Neutrophil (primary cell): Measurements from ENCODE around the gene SDR9C7.
"Not testable (repeated sequence)": the region's sequence is repeated elsewhere in the genome, so short reads cannot be mapped to it uniquely, and the experiment has no call there.

Source experiments
- H3K27ac ChIP-seq: fragments of 200-600 bp; sonication (generic); 2 replicates; pipeline ENCODE4 v1.5.1; 2016; ENCODE audit warnings: mild to moderate bottlenecking, moderate library complexity
- H3K27me3 ChIP-seq: fragments of 200-600 bp; sonication (generic); 2 replicates; pipeline ENCODE4 v1.6.0; 2016; ENCODE audit warnings: mild to moderate bottlenecking
- H3K36me3 ChIP-seq: fragments of 200-600 bp; sonication (generic); 2 replicates; pipeline ENCODE4 v1.5.1; 2017
- H3K4me1 ChIP-seq, 2 experiments: fragments of 200-600 bp in 1 of 2; sonication (generic) in 1 of 2; 1 replicate in 1 of 2; 2 replicates in 1 of 2; pipeline versions ENCODE4 v1.5.1 to v1.6.1; 2013 to 2016; ENCODE audit warnings: low read depth in 1 of 2, low read length in 1 of 2, mild to moderate bottlenecking in 1 of 2, moderate library complexity in 1 of 2; ENCODE audit not compliant: control insufficient read depth in 1 of 2, insufficient read depth in 1 of 2
- H3K4me3 ChIP-seq, 2 experiments: fragments of 200-600 bp in 1 of 2; sonication (generic) in 1 of 2; 1 replicate in 1 of 2; 2 replicates in 1 of 2; pipeline ENCODE4 v1.5.1; 2013 to 2016; ENCODE audit warnings: low read depth in 1 of 2, low read length in 1 of 2, mild to moderate bottlenecking in 1 of 2, moderate library complexity in 1 of 2
- H3K9me3 ChIP-seq: fragments of 200-600 bp; sonication (generic); 2 replicates; pipeline ENCODE4 v1.5.1; 2016
- TF ChIP-seq, protein P1 (sequence below): fragments of 200-600 bp; sonication (generic); IDR thresholded peaks from 2 replicates; pipeline ENCODE4 v1.5.1; 2016; ENCODE audit warnings: antibody characterized with exemption

The SDR9C7 gene

DNA sequence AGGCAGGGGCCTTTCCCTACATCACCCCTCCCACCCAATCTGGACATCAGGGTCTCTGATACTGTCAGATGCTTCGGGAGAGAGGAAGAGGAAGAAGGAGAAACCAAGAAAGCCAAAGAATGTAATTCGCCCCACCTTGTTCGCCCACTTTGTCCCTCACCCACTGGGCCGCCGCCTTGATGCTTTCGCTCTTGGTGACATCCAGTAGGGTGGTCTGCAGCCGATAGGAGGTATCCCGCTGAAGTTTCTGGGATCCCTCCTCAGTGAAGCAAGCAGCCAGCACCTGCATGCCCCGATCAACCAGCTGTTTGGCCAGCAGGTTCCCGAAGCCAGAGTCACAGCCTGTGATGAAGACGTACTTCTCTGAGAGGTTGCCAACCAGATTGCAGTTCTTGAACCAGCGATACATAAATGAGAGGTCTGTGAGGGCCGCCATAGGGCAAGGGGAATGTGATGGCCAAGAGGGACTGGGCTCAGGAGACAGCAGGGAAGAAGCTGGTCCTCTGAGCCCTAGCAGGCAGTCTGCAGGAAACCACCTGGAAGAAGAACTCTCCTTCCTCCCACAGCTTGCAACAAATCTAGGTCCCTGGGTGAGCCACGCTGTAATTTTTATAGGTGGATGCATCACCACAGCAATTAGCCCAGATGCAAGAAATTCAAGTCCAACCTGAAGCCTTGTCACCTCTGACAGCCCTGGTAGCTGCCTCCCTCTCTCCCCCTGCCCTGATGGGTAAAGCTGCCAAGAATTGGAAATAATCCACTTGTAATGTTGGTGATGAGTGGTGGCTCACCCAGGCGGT is at the start of gene SDR9C7:
TSS of gene SDR9C7 (minus strand) at position 583 of the 800 bp plus-strand sequence. CDS start at position 436, 147 bp downstream.
- Histone ChIP-seq H3K4me1 (peaks cover 4 to 15% of the 10 kb centered on the region in 2 experiments), H3K4me3 (no peak within 1 kb of the TSS), H3K27me3 (no peaks in the 10 kb centered on the region), H3K27ac (no peak within 1 kb of the TSS), H3K36me3 (no peaks in the 10 kb centered on the region), H3K9me3 (no peaks in the 10 kb centered on the region)
- TF ChIP-seq, protein P1, sequence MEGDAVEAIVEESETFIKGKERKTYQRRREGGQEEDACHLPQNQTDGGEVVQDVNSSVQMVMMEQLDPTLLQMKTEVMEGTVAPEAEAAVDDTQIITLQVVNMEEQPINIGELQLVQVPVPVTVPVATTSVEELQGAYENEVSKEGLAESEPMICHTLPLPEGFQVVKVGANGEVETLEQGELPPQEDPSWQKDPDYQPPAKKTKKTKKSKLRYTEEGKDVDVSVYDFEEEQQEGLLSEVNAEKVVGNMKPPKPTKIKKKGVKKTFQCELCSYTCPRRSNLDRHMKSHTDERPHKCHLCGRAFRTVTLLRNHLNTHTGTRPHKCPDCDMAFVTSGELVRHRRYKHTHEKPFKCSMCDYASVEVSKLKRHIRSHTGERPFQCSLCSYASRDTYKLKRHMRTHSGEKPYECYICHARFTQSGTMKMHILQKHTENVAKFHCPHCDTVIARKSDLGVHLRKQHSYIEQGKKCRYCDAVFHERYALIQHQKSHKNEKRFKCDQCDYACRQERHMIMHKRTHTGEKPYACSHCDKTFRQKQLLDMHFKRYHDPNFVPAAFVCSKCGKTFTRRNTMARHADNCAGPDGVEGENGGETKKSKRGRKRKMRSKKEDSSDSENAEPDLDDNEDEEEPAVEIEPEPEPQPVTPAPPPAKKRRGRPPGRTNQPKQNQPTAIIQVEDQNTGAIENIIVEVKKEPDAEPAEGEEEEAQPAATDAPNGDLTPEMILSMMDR = no peak

DNA sequence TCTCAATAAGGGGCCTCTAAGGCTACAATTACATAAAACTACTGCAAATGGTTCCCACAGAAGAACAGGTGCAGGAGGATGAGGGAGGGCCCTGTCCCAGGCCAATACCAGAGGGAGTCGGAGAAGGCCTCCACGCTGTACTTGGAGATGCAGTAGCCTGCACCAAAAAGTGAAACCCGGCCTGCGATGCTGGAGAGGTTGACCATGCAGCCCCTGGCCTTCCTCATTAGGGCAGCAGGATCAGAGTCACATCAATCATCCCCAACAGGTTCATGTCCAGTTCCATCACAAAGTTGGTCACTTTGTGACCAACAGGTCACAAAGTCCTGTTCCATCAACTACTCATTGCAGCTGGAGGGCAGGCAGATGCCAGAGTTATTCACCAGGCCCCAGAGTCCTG is 49.2 kb upstream of the SDR9C7 start:
- H3K4me3 ChIP-seq = no peak overlapping the region
- H3K9me3 ChIP-seq = no peaks in the 10 kb centered on the region
- no peak overlapping the region for H3K27ac ChIP-seq
- H3K27me3 ChIP-seq = peaks cover 8% of the 10 kb centered on the region
- peaks cover 8 to 10% of the 10 kb centered on the region in 2 experiments for H3K4me1 ChIP-seq
- TF ChIP-seq, protein P1 = no peak
- no peaks in the 10 kb centered on the region for H3K36me3 ChIP-seq

DNA sequence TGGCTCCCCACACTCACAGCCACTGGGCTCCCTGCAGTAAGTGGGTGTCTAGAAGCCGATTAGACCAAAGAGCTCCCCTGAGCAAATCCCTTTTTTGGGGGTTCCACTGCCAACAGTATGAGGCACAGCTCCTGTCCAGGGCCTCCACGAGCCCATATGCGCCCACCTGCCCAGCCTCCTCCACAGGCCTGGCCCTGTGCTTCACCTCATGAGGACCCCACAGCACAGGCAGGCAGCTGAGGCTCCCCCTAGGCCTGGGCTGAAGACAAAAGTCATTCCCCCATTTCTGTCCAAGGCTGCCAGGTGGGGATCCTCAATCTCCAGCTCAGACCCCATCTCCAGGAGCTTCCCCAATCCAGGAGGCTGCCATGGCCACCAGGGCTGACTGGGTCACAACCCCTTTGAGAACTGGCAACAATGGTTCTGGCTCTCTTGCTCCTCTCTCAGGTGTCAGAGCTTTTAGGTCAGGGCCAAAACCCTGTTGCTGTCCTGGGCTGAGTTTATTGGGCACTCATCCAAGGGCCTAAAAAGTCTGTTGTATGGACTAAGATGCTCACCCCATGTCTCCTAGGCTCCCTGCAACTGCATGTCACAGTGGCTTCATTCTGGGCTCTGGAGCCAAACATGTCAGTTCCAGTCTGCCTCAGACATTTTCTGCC is 48.5 kb upstream of the SDR9C7 start:
- H3K9me3 ChIP-seq, H3K27ac ChIP-seq, H3K27me3 ChIP-seq, H3K4me1 ChIP-seq, H3K4me3 ChIP-seq, H3K36me3 ChIP-seq: not testable (repeated sequence)

DNA sequence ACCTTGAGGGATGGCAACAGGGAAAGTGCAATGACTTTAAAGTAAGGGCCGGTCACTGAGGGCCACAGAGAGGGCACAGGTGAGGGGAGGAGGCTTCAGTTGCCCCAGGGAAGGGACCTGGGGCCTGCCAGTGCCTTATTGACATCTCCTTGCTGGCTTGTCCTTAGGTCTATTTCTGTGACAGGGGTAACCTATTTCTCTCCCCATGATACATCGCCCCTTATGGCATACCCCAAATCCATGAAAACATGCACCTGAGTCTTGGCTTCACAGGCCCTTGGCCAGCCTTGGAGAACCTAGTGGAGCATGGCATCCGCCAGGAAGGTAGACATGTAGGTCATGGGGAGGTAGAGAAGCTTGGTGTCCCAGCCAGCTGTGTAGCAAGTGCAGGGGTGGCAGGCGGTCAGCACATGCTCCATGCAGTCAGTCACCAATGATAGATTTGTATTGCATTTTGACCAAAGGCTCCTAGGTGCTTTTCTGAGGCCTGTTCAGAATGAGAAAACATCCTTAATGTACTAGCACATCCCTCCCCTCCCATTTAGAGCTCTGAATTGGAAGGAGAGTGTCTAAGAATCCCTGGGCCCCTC is 46.8 kb upstream of the SDR9C7 start:
- Histone ChIP-seq H3K27me3 (no peaks in the 10 kb centered on the region), H3K27ac (no peak overlapping the region), H3K36me3 (no peaks in the 10 kb centered on the region), H3K4me1 (no peaks in the 10 kb centered on the region), H3K9me3 (no peaks in the 10 kb centered on the region), H3K4me3 (no peak overlapping the region)
- TF ChIP-seq, protein P1 = no peak

DNA sequence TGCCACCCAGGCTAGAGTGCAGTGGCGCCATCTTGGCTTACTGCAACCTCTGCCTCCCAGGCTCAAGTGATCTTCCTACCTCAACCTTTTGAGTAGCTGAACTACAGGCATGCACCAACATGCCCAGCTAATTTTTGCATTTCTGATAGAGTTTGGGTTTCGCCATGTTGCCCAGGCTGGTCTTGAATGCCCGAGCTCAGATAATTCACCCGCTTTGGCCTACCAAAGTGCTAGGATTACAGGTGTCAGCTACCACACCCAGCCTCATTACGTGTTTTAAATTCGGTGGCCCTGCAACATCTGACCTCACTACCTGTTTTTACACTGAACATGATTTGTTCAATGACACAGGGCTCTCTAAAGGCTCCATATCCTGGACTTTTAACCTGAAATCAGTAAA is 46.1 kb upstream of the SDR9C7 start:
- TF ChIP-seq, protein P1 = no peak
- H3K9me3 ChIP-seq = no peaks in the 10 kb centered on the region
- no peaks in the 10 kb centered on the region for H3K27me3 ChIP-seq
- H3K36me3 ChIP-seq = no peaks in the 10 kb centered on the region
- no peak overlapping the region for H3K4me3 ChIP-seq
- no peak overlapping the region for H3K27ac ChIP-seq
- H3K4me1 ChIP-seq = no peaks in the 10 kb centered on the region

DNA sequence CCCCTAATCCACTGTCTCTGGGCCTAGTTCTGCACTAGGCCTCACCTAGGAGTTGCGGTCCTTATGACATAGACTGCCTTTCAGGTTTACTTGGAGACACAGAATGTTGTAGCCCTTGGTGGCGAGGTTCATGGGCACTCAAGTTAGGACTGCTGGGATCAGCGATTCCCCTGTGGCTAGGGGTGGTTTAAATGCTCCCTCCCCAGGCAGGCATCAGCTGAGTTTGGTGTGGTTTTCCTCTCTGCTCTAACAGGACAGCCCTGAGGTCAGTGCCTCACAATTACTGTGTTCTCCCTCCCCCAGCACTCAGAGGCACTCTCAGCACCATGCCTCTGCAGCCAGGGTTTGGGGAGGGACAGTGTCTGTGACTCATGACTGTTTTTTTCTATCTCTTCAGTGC is 45.4 kb upstream of the SDR9C7 start:
- Histone ChIP-seq H3K9me3 (no peaks in the 10 kb centered on the region), H3K27me3 (no peaks in the 10 kb centered on the region), H3K27ac (no peak overlapping the region), H3K4me3 (no peak overlapping the region), H3K36me3 (no peaks in the 10 kb centered on the region), H3K4me1 (no peaks in the 10 kb centered on the region)
- TF ChIP-seq, protein P1 = no peak
